Measurements from ENCODE around the gene CBFA2T3. TPM values are rescaled to one million over a fixed set of nuclear protein-coding genes. Genes with fewer than 3 reads are reported as not detected.

CBFA2T3 gene
- total RNA-seq, 1 donor from 2014 or later, result 1.9 TPM

DNA sequence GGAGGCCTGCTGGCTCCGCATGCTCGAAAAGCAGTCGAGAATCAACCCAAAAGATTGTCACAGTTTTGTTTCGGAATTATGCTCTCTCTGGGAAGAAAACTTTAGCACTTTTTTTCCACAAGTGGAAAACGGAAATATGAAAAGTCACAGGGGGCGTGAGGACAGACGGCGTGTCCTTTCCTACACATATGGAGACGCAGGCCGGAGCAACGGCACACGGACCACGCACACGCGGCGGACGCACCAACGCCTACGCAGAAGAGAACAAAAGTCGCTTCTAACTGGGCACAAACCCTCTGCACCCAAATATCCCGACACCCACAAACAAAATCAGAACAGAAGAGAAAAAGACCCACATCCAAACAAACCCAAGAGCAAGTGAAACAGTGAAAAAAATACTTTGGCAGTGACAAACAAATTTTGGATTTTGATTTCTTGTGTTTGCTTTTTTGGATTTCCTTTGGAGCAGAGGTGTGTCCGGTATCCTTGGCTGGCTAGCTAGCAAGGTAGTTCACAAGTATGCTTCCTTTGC lies 101.2 kb downstream of the CBFA2T3 start:
- DNase-seq, result no peak

DNA sequence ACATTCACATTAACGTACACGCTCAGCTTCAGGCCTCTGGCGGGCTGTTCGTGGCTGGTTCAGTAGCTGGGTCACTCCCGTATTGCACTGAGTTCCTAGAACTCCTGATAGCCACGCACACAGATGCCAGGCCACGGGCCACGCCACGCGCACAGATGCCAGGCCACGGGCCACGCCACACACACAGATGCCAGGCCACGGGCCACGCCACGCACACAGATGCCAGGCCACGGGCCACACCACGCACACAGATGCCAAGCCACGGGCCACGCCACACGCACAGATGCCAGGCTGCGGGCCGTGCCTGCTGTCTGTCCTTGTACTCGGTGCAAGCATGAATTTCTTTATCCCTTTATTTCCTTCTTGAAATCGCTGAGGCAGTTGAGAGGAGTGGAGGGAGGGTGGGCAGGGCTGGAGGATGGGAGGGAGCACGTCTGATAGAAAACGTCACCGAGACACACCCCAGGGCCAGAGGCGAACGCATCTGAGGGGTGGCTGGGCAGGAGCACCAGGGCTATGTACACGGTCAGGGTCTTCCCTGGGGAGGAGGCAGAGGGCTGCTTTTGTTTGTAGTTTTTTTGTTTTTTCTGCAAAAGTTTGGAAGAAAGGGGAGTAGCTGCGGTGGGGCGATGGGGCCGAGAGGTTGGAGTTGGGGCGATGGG lies 101.9 kb downstream of the CBFA2T3 start:
- no peak for DNase-seq

DNA sequence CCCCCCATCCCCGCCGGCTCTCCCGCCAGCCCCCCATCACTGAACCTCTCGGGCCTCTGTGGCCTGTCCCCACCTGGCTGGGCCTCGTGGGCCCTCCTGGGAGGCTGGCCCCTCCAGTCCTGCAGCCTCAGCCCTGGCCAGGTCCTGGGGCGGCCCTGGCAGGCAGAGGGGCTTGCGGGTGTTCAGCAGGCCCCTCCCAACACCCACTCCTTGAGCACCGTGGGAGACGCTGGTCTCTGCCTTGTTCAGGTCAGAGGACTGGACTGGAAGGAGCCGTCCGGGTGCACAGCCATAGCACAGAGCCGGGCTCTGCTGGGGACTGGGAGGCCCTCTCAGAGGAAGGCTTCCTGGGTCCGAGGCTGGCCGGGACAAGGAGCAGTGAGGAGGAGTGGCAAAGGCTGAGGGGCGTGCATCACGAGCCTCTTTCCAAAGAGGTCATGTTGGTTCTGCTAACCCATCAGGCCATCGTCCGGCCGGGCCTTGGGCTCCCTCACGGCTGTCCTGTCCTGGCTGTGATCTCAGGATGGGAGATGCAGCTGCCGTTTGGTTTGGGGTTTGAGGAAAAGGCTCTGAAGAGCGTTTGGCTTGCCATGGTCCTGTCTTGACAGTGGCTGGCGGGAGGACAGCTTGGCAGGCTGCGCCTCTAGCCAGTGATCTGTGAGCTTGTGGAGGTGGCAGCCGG lies 104.2 kb downstream of the CBFA2T3 start:
- no peak for DNase-seq

DNA sequence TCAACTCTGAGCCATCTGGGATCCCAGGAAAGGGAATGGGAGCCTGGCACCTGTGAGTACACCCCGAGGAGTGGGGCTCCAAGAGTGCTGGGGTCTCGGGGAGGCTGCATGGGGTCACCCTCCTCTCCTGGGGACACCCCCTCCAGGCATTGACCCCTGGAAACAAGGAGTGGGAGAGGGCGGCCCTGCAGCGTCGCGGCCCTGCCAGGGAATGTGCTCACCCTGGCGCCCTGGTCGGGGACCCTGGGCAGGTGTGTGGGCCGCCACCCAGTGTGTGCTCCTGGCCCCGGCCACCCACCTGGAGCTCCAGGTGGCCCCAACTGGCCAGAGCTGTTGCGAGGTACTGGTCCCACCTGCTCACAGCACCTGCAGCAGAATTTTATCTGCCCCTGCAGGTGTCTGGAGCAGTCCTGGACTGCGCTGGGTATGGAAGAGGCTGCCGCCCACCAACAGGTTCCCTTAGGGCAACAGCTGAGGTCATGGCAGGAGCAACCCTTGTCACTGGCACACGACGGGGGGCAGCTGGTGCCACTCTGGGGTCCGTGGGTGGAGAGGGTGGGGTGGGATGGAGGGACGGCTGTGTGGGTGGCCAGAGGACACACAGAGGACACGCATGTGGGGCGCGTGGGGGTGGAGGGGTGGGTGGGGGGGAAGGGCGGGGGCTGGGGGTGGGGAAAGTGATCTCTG lies 105.1 kb downstream of the CBFA2T3 start:
- DNase-seq, result no peak

DNA sequence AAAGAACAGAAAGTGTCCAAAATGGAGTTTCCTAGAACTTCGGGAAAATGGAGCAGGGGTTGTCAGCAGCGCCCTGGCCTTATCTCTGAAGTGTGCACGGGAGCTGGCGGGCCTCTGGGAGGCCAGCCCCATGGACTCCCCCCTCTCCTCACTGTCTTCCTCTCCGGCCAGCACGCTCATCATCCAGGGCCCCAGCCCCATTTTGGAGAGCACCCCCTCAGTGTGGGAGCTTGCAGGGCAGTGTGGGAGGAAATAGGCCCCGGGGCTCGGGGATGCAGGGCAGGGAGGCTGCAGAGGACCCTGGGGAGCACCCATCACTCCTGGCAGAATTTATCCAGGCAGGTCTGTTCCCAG lies 105.7 kb downstream of the CBFA2T3 start:
- no peak for DNase-seq

DNA sequence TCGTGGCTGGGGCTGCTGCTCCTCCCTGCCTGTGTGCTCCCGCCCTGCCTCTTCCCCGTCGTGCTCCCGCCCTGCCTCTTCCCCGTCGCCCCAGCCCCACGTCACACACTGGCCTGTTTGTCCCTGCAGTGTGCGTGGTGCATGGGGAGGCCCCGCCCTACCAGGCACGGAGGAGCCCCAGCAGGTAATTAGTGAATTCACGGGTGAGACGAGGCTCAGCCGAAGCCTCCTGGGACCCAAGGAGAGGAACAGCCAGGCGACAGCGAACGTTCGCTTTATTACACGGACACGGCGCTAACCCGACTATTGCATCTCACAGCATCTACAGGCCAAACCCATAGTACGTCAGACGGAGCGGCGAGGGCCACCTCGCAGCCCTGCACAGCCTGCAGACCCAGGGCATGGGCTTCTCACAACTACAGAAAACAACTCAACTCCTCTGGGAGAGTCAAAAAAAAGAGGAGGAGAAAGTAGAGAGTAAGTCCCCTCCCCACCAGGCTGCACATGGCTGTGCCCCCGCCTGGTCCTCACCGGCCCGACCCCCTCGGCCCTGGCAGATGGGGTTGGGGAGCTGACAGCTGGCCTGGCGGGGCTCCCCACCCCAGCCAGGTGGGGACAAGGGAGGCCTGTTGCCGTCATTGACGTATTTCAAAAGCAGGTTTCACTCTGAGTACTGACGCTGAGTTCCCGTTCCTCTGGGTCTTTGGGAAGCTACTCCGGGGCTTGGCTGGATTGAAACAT lies 106.2 kb downstream of the CBFA2T3 start:
- no peak for DNase-seq

DNA sequence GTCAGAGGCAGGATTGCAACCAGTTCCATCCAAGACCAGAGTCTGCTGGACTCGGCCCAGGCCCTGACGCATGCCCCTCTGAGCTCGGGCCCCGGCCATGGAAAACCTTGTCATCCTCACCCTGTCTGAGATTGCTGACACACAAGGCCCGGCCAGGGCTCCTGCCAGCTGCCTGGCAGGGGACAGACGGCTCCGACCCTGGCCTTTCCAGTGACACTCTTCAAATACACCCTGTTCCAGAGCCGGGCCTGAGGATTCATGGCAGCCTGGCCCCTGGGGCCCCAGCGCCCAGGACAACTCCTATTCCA lies 107.4 kb downstream of the CBFA2T3 start:
- no peak for DNase-seq

DNA sequence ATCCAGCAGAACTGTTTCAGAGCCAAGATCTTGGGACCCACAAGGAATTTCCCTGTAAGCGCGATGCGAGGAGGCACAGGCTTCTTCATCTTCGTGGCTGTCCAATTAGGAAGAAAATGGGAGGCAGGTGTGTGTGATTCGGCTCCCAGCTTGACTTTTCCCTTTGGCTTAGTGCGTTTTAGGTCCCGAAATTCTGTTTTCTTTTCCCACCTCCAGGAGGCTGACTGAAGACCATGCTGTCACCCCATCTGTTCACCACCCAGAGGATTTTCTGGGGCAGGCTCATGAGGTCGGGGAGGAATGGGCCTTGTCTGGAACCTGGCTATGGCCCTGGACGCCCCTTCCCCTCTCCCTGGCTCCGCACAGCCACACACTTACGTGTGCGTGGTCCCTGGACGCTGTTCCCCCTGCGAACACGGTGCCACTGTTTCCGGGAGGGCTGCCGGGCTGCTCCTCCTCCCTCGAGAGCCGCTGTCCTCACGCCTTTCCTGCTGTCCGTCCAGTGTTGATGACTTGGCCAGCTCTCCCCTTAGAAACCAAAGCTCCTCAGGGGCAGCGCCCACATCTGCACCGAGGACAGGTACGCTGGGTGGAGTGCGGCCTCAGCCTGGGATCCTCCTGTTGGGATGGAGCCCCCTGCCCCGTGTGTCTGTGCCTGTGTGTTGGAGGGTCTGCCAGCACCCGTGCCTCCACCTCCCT lies 107.9 kb downstream of the CBFA2T3 start:
- DNase-seq, result no peak

DNA sequence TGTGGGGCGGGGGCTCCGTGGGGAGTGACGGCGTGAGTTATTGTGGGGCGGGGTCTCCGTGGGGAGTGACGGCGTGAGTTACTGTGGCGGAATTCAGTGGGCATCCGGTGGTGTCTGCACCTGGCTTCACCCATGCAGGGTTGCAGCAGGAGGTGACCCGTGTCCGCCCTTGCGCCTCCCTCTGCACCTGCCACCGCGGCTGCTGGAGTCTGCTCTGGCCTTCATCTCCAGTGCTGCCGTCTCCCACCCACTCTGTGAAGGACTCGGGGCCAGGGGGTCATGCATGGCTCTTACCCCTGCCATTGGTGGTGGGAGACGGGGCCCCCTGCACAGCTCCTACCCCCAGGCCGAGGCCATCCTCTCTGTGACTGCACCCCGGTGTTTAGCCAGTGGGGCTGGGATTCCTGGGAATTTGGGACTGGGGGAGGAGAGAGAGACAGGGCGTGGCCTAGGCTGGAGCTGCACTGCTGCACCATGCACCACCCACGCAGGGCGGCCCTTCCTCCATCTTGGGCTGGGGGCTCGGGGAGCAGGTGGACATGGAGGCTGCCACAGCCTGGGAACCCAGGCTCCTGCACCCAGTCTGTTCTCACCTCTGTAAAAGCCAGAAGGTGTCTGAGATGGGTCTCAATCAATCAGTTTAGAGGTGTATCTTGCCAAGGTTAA lies 109.3 kb downstream of the CBFA2T3 start:
- no peak for DNase-seq

DNA sequence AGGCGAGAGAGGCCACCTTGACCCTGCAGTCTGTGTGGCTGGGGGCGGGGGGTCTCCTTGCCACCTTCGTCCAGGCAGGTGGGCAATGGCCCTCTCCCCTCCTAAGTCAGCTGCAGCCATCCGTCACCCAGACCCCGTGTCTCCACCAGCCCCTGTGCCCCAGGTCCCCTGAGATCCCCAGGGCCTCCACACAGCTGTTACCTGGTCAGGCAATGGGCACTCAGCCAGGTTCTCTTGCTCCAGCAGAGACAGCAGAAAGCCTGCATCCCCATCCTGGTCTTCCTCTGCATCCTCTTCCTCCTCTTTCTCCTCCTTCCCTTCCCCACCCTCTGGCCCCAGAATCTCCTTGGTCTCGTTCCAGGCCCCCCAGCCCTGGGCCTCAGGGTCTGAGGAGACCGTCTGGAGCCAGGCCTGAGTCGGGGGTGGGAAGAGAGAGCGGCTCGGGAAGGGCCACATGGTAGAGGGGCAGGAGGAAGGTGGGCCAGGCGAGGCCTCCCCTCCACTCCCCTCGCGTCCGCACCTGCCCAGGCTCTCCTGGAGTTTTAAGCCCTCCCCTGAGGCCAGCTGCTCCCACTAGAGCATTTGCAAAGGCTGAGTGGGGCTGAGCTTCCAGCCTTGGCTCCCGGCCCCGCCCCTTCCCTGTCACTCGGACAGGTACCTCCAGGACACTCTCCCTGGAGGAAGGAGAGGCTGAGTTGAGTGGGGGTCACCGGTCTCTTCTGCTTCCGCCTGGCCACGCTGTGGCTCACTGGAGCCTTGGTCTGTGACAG lies 110.7 kb downstream of the CBFA2T3 start, which contains the start of gene PABPN1L:
Gene PABPN1L (minus strand): TSS at position 510 of the 770 bp plus-strand sequence. CDS start 54 bp downstream, at position 456.
- DNase-seq, result no peak

DNA sequence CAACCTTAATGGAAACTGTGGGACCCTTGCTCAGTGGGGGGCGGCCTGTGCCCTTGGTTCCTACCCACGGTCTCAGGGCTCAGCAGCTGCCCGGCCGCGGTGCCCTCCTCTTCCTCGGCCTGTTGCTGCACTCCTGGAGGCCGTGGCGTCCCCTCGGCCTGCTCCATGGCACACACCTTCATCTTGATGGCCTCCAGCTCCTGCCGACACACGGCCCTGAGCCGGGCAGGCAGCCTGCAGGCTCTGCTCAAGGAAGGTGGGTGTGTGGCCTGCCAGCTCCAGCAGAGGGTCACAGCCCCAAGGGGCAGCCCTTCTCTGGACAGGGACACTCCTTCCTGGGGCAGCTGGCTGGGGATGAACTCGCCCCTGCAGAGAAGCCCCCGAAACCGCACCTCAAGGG lies 111.3 kb downstream of the CBFA2T3 start:
- DNase-seq, result no peak

DNA sequence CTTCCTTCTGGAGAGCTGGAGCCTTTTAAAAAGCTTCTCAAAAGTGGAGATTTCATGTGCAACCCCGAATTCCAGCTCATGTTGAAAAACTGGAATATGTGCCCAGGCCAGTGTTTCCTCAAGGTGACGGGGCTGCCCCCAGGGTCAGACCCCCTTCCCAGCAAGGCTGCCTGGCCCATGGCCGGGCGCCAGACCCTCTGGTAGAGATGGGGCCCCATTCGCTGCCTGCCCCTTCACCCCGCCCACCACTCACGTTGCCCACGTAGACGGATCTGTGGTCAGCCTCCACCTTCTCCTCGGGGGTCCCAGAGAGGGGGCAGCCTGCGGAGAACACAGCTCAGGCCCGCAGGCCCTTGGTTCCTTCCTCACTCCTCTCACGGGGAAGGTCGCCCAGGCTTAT lies 111.7 kb downstream of the CBFA2T3 start:
- no peak for DNase-seq

DNA sequence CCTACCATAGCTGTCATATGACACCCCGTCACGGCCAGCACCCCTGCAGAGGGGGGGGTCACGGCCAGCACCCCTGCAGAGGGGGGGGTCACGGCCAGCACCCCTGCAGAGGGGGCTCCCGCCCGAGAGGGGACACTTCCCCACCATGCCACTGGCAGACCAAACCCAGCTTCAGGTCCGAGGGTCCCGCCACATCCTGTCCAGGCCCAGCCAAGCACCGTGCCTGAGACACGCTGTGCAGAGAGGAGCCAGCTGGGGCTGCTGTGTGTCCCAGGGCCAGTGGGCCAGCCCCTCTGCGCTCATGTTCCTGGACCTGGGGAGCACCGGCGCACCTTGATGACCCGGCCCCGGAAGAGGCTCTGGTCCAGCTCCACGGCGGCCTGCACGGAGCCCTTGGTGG lies 112.5 kb downstream of the CBFA2T3 start:
- no peak for DNase-seq

DNA sequence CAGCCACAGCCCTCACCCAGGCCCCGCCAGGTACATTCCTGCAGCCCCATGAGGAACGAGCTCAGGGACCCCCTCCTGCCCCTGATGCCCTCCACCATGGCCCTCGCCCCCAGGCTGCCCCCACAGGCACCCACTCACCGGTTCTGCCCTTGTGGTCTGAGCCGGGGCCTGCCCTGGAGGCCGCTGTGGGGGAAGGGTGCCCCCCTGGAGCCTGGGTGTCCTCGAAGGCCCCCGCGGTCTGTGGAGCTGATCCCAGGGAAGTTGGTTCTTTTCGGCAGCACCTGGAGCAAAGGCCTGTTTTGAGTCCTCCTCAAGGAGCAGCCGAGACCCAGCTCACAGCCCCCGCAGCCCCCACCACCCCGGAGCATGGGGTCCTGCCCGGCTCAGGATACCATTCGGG lies 112.9 kb downstream of the CBFA2T3 start:
- DNase-seq, result no peak

DNA sequence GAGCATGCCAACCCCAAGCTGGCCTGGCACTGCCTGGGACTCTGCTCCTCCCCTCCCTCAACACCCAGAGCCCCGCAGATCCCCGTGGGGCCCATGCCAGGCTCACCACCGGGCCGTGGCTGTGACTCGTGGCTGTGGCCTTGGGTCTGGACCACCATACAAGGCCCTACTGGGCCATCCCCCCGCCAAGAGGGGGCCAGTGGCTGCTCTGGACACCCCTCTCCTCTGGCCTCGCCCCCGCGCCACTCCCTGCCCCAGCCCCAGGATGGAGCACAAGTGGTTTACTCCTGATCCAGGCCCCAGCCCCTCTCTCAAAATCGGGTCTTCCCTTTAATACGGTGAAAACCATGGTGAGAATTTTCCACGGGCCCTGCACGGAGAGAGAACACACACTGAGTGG lies 113.6 kb downstream of the CBFA2T3 start:
- no peak for DNase-seq

DNA sequence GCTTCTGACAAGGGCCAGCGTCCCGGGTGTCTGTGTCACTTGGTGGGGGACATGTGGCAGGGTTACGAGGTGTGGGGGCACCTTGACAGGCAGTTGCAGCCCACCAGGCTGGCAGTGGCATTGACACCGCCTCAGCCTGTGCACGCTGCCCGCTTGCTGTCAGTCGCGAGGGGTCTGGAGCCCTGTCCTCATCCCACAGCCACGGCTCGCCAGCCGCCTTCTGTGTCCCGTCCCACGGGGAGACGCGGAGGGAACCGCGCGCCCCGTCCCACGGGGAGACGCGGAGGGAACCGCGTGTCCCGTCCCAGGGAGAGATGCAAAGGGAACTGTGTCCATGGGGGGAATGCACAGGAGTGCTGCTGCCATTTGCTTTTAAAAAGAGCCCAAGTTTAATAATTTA lies 114.0 kb downstream of the CBFA2T3 start:
- DNase-seq, result no peak

DNA sequence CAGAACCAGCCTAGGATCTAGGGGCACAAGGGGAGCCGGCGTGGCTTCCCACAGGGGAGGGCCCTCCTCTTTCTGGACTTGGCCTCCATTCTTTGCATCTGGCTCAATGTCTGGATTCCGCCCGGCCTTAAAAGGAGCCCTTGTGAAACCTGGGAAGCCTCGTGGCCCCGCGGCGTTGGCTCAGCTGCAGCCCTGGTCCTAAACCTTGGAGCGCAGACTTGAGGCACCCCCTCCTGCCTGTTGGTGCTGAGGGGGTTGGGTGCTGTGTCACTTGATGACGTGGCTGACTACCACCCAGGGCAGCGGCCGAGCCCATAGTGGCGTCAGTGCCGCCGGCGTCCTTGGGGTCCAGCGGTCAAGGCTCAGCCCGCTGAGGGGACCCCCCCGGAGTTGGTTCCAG lies 115.6 kb downstream of the CBFA2T3 start:
- no peak for DNase-seq

DNA sequence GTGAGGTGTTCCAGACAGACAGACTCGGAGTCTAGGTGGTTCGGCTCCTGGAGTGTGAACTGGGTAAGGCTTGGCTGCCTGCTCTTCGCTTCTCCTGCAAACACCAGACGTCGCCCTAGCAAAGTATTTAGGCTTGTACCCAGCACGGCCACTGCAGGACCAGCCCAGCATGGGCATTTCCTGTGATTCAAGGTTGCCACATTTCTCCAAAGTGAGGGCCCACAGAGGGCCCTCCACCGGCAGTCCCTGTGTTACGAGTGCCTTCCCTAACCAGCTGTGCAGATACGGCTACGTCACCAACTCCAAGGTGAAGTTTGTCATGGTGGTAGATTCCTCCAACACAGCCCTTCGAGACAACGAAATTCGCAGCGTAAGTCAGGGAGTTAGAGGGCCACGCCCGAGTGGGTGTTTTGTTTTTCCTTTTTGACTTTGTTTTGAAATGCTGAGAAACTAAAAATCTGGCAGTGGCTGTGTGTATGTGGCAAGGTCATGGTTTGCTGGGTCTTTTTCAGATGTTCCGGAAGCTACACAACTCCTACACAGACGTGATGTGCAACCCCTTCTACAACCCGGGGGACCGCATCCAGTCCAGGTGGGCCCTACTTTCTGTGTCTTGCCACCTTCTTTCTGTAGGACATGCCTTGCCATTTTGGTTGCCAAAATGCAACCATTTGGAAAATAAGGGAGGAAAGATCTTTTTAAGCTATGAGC lies 117.5 kb downstream of the CBFA2T3 start:
- no peak for DNase-seq

DNA sequence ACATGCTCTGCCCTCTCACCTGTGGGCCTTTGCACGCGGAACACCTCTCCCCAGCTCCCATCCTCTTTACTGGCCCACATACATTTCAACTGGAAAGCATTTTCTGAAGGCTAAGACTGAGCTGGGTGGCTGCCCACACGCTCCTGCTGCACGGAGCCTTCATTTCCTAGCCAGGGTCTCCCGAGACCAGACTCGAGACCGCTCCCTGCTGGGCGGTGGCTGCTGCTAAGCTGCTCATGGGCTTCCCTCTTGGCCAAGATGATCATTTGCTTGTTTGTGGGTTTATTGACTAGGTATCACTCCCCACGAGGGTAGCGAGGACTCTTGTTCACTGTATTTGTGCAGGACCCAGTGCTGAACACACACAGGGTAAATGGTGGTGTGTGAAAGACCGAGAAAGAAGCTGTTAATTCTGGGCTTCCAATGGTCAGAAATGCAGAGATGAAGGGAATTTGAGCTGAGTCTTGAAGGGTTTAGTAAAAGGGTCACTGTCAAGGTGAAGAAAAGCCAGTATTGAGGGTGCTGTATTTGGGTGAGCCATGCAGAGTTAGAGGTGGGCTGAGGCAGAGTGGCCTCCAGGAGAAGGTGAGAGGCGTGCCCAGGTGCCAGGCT lies 119.2 kb downstream of the CBFA2T3 start:
- DNase-seq, result peak; percentile 59

Measured in occipital lobe (tissue), 2 donors.